ENCODE results near the gene PACC1.
"Not testable (repeated sequence)": the region's sequence is repeated elsewhere in the genome, so short reads cannot be mapped to it uniquely, and the experiment has no call there.

PACC1 gene

DNA sequence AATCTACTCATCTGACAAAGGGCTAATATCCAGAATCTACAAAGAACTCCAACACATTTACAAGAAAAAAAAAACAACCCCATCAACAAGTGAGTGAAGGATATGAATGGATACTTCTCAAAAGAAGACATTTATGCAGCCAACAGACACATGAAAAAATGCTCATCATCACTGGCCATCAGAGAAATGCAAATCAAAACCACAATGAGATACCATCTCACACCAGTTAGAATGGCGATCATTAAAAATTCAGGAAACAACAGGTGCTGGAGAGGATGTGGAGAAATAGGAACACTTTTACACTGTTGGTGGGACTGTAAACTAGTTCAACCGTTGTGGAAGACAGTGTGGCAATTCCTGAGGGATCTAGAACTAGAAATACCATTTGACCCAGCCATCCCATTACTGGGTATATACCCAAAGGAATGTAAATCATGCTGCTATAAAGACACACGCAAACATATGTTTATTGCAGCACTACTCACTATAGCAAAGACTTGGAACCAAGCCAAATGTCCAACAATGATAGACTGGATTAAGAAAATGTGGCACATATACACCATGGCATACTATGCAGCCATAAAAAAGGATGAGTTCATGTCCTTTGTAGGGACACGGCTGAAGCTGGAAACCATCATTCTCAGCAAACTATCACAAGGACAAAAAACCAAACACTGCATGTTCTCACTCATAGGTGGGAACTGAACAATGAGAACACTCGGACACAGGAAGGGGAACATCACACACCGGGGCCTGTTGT lies 18.8 kb downstream of the PACC1 start:
- DNase-seq, result not testable (repeated sequence)

DNA sequence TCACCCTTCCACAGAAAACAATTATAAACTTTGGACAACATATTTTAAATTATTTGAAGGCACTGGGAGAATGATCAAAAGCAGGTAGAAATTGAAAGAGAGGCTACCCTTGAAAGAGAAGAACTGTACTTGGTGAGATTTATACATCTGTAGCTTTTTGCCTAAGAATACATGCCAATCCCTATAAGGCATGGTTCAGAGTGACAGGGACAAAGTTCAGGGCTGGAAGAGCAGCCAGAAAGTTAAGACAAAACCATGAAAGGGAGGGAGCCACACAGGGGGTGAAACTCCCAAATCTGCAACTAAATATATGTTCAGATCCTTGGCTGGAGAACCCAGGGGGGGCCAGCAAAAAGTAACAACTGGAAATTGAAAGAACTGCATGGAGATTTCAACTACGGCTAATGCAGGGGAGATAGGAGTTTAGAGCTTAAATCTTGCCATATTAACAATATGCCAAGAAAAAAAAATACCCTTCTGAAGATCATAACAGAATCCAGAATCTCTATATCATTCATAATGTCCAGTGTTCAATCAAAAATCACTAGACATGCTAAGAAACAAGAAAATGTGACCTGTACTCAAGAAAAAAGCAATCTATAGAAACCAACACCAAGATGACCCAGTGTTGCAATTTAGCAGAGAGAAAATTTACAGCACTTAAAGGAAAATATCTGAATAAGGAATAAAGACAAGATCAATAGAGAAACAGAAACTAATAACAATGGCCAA lies 25.5 kb downstream of the PACC1 start:
- DNase-seq, result no peak

DNA sequence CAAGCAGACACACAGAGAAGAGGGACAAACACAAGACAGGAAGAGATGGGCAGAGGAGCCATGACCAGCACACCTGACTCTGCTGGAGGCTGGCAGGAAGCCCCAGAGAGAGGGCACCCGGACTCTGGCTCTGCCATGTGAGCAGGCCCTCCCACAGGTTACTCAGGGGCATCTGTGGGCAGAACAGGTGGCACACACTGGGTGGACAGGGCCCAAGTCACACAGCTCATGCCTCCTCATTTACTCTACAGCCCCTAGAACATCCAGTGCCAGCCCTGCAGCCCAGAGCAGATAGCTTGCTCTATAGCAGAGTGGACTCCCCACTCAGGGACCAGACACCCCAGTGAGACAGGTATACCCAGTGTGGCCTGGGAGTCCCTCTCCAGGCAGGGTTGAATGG lies 28.7 kb downstream of the PACC1 start:
- no peak for DNase-seq

DNA sequence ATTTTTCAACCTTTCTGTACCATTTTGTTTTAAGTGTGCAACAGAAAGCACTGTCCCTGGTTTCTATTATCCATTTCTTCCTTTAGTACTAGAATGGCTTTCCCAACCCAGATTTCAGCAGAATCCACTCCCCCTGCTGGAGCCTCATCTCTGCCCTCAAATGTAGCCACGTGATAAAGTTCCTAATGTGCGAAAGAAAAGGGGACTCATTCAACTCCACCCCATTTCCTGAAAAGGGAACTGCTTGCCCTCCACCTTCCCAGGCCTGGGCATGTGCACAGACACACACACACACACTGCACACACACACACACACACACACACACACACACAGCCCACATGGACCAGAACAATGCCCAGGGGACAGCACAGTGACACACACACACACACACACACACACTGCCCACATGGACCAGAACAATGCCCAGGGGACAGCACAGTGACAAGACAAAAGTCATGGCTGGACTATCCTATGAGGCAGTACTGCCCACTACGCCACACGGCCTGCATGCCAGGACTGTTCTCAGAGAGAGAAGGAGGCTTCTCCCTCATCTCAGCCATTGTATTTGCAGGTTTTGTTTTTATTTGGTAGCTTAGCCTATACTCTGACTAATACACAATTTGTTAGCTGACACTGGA lies 33.2 kb downstream of the PACC1 start:
- DNase-seq, result no peak

DNA sequence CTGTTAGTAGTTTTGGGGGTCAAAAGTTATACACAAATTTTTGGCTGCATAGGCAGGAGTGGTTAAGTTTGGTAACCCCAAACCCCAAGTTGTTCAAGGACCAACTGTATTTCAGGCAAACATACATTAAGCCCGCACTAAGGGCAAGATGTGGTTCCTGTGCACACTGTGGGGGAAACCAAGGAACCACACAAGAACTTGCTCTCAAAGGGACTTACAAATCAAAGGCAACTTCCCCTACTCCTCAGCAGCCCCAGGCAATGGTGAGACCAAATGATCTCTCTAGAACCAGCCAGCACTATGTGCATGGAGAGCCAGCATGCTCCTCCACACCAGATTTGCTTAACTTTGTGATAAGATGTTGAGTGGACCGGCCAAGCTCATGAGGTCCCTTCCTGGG lies 35.3 kb downstream of the PACC1 start:
- DNase-seq, result no peak

DNA sequence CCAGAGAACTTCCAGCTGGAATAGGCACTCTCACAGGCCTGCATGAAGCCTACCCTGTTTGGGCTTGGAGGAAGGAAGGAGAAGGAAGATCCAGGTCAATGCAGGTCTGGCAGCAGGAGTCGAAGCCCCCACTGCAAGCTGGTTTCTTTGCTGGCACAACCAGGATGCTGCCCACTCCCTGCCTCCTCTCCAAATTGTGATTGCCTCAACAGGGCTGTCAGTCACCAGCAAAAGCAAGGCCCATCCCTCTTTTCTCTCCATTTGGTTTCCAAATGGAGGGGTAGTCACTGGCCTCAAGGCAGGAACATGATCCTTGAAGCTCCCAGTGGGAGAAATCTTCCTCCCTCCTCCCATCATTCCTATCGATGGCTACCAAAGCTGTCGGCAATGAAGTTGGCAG lies 37.0 kb downstream of the PACC1 start:
- DNase-seq, result no peak

DNA sequence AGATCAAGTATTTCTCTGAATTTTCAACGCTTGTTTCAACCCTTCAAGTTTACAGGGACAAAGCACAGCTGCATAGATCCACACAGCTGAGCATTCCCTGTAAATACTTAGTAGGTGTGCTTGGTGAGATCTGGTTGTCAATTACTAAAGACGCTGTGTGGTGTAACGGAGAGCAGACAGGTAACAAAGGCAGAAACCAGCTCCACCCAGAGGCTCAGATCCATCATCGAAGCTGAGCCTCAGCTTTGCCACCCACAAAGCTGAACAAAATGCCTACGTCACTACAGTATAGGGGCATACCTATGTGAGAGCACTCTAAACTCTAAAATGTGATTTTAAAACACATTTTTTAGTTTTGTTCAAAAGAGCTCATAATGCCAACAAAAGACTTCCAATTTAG lies 38.7 kb downstream of the PACC1 start:
- DNase-seq, result no peak

DNA sequence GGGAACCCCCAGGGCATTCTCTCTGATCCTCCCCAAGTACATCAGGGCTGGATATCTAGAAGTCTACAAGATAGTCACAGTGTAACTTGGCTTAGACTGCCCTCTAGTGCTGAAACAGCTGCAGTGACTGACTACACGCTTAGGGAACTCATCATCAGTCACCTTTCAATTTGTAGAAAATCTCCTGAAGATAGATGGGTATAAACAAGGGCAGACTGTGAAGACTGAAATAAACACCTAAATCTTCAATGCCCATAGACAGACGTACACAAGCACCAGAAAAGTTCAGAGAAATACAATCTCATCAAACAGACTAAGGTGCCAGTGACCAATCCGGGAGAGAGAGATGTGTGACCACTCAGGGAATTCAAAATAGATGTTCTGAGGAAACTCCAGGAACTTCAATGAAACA lies 46.6 kb downstream of the PACC1 start:
- DNase-seq, result peak; percentile 67

DNA sequence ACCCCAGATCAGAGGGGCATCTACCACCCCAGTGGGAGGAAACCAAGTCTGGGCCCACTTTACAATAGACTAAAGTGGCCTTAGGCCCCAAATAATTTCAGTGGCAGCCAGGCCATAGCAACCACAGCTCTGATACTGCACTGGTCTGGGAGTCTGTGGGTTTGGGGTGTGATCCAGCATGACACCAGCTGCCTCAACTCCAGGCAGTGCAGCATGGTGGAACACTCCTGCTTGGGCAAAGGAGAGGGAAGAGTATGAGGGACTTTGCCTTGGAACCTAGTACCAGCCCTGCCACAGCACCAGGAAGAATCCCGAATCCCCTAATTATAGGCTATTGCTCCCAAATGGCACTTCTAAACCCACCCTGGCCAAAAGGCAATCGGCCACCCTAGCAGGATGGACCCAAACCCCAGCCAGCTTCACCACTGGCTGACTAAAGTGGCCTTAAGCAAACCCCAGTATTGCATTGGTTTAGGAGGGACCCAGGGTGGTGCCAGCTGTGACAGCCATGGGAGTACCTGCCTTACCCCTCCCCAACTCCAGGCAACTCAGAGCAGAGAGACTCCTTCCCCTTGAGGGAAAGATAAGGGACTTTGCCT lies 47.1 kb downstream of the PACC1 start:
- DNase-seq, result no peak

DNA sequence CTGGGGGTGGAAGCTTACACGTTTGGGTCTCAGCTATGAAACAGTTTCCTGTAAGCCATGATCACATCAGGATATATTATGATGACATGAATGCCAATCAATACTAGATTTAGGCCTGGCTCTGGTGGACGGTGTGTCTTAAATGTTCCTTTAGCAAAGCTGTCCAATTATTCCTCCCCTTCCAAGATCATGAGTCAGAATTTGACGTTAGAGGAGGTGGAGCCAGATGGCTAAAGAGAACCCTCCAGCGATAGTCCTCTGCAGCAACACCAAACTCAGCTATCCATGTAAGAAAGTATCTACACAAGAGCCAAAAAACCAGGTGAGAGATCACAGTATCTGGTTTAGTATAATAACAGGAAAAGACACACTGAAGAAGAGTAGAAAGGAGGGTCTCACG lies 47.8 kb downstream of the PACC1 start:
- no peak for DNase-seq

DNA sequence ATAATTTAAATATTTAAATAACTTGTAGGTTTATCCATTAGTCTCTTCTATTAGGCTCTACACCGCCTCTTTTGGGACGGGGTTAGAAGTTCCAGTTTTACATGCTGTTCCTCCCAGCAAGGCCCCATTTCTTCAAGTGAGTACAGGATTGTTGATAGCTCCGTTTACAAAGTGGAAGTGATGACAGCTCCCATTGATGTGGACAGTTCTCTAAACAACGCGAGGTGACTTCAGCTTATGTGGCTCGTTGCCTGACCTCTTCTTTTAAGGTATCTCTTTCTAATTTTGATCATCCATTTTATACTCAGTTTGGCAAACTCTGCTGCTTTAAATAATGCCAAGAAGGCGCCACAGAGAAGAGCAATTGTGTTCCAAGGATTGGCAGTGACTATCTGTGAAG lies 49.7 kb downstream of the PACC1 start:
- DNase-seq, result no peak

DNA sequence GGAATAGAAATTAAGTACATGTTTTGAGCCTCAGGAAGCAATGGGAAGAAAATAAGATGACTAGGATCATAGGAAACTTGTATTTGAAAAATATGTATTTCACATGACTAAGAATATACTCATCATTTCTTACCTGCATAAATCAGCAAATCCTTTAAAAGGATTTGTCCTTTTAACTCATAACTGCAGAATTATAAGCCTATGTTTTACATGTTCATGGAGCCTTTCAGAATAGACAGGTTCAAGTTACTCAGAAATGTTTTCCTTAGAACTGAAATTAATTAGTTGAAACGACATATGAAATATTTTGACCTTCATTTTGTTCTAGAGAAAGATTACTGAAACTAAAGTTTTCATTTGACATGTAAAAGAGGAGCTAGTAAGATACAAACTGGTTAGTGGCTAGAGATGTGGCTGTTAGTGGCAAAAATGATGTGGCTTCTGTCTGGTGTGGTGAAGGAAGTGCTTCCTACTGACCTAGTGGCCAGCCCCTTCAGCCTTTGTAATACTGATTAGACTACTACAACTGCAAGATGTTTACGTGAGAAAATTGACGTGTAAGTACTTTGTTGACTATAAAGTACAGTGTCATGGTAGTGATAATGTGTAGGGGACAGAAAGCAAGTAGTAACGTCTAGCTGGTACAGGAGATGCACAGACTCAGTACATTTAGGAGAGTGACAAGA lies 54.7 kb downstream of the PACC1 start:
- no peak for DNase-seq

DNA sequence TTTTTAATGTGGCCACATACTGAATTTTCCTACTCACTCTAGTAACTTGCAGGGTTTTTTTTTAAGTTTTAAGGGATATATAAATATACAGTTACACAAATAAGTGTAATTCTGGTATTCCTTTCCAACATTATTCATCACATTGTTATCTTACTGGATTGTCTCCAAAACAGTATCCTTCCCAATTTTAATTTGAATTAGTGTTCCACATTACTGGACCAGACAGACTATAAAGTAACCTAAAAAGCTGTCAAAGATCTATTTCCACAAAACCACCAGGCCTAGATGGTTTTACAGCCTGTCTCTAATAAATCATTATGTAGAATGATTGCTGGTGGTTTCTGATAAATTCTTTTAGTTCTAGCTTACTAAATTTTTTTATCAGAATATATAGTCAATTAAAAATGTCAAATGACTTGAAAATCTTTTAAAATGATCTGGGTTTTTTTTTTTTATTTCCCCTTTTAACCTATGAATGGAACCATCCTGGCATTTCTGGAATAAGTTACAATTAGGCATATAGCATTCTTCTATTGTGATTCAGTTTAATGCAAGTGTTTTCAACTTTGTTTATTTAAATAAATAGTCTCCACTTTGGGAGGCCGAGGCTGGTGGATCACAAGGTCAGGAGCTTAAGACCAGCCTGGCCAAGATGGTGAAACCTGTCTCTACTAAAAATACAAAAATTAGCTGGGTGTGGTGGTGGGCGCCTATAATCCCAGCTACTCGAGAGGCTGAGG lies 59.3 kb downstream of the PACC1 start:
- DNase-seq, result no peak

DNA sequence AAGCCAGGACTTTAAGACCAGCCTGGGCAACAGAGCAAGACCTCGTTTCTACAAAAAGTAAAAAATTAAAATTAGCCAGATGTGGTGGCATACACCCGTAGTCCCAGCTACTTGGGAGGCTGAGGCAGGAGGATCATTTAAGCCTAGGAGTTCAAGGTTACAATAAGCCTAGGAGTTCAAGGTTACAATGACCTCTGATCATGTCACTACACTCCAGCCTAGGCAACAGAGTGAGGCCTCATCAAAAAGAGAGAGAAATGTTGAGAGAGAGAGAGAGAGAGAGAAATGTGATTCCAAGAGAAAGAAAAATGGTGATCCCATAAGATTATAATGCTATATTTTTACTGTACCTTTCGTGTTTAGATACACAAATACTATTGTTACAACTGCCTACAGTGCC lies 60.2 kb downstream of the PACC1 start:
- DNase-seq, result no peak

DNA sequence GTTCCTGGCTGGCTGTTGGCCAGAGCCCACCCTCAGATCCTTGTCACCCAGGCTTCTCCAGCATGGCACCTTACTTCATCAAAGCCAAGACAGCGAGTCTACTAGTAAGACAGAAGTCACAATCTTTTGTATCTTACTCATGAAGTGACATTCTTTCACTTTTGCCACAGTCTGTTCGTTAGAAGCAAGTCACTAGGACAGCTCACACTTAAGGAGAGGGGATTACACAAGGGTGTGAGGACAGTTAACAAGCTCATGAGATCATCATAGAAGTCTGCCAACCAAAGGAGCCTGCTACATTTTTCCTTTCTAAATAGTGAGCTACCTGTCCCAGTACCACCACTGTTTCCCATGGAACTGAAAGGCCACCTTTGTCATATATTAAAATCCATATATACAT lies 61.5 kb downstream of the PACC1 start:
- no peak for DNase-seq

DNA sequence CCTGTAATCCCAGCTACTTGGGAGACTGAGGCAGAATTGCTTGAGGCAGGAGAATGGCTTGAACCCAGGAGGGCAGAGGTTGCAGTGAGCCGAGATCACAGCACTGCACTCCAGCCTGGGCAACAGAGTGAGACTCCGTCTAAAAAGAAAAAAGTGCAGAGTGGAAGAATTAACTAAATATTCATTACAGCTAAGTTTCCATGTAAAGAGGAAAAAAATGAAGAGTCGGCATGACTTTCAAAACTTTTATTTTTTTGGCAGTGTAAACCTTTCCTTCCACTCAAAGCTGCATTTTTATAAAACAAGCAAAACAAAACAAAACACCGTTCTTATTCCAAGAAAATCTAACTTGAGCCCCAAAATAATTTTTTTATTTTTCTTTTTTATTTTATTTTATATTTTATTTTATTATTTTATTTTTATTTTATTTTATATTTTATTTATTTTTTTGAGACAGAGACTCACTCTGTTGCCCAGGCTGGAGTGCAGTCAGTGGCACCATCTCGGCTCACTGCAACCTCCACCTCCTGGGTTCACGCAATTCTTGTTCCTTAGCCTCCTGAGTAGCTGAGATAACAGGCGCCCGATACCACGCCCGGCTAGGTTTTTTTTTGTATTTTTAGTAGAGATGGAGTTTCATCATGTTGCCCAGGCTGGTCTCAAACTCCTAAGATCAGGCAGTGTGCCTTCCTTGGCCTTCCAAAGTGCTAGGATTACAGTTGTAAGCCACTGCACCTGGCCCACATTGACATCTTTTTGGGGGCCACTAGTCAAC lies 62.9 kb downstream of the PACC1 start:
- DNase-seq, result no peak

DNA sequence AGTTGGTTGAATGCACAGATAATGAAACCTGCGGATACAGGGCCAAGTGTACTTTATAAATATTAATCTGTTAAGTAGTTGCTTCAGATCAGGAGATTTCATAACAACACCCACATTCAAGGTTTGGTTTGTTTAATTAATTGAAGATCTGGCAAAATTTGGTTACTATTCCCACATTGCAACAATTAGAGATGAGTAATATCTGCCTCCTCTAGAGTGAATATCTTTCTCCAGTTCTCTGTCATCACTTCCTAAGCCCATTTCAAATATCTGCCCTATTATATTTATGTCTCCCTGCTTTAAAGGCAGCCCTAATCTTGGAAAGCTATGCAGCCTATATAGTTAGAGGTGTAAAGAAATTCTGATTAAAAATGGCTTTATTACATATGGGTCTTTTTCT lies 68.1 kb downstream of the PACC1 start:
- DNase-seq, result no peak

DNA sequence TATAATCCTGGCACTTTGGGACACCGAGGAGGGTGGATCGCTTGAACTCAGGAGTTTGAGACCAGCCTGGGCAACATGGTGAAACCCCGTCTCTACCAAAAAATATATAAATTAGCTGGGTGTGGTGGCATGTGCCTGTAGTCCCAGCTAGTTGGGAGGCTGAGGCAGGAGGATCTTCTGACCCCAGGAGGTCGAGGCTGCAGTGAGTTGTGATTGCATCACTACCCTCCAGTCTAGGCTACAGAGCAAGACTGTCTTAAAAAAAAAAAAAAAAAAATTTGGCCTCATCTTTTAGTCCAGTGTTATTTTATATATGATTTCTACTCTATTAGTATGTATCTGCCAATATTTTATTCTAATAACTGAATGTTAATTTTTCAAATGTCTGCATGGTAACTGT lies 69.8 kb downstream of the PACC1 start:
- DNase-seq, result no peak

DNA sequence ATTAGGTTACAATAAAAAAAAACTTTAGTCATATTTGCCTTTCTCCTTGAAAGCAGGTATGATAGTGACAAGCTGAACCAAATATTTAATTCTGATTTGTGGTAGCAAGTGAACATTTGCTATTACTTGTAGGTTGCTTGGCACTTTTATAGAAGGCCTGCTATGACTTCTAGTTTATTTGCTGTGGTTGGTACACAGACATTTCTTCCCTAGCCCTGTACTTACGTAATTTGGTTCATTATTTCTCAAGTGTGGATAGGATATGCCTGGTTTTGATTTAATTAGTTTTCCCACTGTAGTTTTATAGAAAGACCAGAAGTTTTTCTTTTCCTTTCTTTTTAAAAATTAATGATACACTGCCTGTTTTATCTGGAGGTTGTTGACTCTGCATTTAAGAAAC lies 73.6 kb downstream of the PACC1 start:
- no peak for DNase-seq

DNA sequence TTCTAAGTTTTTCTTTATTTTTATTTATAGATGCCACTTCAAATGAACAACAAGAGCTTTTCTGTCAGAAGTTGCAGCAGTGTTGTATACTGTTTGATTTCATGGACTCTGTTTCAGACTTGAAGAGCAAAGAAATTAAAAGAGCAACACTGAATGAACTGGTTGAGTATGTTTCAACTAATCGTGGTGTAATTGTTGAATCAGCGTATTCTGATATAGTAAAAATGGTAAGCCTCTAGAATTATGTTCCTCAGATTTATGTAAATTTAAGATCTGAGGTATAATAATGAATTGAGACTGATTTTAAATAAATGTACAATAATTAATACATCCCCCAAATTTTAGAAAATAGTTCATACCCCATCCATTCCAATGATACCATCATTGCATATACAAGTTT lies 85.6 kb downstream of the PACC1 start:
- no peak for DNase-seq

DNA sequence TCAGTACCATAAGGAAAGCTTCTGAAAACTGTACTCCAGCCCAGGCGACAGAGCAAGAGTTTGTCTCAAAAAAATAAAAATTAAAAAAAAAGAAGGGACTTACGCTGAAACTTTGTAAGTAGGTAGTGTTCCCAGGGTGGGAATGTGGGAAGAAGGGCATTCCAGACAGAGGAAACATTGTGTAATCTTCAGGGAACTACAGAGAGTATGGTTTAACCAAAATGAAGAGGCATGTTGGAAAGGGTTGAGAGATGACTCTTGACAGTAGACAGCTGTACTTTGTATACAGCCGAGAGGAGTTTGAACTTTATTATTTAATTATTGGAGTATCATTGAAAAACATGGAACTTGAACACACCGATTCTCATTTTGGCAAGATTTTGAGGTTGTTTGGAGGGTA lies 86.4 kb downstream of the PACC1 start:
- DNase-seq, result no peak

DNA sequence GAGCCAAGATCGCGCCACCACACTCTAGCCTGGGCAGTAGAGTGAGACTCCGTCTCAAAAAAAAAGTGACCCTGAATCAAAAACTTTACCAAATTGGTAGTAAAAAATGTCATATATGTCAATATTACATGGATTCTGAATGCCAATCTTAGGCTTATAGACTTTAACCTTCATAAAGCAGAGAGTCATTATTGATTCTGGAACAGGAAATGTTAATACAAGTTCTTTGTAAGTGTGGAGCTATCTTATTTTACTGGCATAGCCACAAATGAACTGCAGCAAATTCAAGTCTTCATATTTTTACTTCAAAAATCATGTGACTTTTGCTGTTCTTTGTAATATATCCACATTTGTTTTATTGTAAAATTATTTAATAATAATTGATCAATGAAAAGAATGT lies 88.1 kb downstream of the PACC1 start:
- DNase-seq, result no peak

Data from activated CD8-positive, alpha-beta memory T cell treated with anti-CD3 and anti-CD28 coated beads for 24 hours (primary cell).